ENCODE results near the gene PEX6.
"Not testable (repeated sequence)": the region's sequence is repeated elsewhere in the genome, so short reads cannot be mapped to it uniquely, and the experiment has no call there.

The PEX6 gene

DNA sequence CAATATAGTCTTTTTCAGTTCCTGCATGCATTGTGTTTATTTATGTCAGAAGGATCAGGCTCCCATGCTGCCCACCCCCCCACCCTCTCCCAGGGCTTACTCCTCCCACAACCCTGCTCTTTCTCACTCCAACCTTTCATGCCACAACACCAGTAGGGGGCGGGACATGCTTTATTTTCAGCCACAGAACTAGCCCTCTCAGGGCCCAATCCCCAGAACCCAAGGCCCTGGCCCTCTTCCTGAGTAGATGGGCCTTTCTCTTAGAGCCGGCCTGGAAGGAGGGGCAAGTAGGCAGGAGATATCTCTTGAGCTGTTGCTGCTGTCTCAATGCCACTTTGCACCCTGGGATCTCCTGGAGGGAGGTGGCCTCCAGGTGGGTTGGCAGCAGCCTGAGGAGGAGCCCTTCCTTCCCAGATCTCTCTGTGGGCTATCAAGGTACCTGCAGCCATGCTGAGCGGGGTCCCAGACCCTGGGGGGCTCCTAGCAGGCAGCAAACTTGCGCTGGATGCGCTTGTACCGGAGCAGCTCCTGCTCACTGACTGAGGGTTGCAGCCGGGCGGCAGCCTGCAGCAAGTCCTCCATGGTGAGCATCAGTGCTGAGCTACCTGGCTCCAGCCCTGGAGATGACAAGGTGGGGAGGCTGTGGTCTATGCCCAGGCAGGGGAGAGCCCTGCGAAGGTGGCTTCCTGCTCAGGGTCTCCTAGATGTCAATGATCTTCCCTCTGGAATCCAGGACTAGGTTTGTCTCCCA lies 15.0 kb downstream of the PEX6 start:
- DNase-seq: no peak

DNA sequence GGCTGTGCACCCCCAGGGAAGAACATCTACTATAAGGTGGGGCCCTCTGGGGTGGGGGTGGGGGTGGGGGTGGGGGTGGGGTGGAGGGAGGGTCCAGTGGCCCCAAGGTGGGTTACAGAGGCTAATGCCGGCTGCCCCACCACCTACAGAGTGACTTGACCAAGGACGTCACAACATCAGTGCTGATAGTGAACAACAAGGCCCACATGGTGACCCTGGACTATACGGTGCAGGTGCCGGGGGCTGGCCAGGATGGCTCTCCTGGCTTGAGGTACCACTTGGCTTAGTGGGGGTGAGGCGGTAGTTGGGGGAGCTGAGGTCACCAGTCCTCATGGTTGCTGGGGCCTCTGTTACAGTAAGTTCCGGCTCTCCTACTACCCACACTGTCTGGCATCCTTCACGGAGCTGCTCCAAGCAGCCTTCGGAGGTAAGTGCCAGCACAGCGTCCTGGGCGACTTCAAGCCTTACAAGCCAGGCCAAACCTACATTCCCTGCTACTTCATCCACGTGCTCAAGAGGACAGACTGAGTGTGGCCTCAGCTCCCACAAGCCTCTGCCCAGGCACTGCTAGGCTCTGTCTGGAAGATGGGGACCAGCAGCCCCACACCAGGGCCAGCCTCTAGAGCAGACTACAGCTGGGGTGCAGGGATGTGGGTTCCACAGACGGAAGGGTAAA lies 15.7 kb downstream of the PEX6 start:
- DNase-seq: no peak

DNA sequence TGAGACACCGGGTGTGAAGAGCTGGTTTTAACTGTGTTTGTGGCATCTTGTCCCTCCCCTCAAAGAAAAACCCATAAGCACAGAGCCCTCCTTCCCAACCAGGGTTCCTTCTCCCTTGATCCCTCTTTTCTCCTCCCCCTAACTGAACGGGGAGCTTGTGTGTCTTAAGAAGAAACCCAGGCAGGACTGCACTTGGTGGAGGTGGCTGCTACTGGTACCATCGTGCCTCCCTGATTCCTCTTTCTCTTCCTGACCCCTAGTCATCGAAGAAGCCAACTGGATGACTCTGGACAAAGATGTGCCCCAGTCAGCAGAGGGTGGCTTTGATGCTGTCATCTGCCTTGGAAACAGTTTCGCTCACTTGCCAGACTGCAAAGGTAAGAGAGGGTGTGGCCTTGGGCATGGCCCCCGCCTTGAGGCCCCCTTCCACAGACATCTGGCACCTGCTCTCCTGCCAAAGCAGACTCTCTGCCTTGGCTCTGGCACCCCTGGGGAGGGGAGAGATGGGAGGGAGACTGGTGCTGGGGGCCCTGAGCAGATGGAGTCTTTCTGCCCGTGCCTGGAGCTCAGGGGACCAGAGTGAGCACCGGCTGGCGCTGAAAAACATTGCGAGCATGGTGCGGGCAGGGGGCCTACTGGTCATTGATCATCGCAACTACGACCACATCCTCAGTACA lies 16.3 kb downstream of the PEX6 start:
- no peak for DNase-seq

DNA sequence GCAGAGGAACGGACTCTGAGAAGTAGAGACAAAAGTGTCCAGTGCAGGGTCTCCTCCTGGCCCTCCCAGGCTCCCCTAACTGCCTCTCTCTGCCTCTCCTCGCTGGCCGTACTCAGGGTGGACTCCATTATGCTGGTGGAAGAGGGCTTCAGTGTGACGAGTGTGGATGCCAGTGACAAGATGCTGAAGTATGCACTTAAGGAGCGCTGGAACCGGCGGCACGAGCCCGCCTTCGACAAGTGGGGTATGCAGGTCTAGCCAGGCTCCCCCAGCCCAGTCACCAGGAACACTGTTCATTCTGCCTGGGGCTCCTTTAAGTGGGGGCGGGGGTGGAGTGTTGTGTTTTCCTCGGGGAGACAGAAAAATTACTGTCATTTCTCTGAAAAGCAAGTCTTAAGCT lies 16.9 kb downstream of the PEX6 start:
- no peak for DNase-seq

DNA sequence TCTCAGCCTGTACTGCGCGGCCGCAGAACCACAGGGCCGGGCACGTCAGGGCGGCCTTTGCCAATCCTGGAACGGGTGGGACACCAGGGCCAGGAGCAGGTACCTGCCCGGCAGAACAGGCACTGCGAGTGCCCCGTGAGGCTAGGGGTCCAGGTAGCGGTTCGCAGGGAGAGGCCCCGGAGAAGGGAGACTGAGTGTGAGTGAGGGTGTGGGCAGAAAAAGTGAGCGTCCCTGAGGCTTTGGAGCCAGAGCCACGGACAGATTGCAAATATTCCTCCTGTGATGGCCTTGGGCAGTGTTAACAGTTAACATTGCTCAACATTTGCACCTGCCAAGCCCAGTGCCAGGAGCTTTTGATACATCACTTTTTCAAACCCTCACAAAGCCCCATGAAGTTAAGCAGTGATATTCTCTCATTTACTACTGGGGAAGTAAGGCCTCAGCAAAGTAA lies 17.9 kb downstream of the PEX6 start:
- DNase-seq: peak; percentile 29

DNA sequence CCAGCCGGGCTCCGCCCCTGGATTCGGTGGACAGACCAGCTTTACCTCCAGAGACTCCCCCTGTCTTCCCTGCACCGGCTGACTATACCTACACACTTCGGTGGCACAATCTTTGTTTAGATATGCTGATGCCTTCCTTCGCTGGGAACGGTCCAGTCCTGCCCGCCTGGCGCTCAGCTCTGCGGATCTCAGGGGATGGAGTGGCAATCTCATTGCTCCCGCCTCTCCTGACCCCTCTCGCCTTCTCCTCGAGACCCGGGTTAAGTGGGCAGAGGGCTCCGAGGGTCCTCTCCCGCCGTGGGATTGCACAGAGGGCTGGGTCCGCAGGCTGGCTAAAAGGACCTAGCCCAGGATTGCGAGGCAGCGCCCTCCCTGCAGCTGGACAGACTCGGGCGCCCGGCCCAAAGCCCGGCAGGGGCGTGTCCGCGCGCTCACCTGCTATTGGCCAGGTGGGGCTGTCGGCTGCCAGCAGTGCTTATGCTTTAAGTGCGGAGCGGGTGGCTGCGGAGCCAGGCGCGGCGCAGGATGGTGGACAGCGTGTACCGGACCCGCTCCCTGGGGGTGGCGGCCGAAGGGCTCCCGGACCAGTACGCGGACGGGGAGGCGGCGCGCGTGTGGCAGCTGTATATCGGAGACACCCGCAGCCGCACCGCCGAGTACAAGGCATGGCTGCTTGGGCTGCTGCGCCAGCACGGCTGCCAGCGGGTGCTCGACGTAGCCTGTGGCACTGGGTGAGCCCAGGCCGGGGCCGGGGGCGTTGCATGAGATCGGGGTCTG lies 18.6 kb downstream of the PEX6 start, which contains the start of gene GNMT:
TSS of gene GNMT (plus strand) at position 512 of the 777 bp plus-strand sequence. CDS start at position 526, 14 bp downstream.
- DNase-seq: peak; percentile 58

DNA sequence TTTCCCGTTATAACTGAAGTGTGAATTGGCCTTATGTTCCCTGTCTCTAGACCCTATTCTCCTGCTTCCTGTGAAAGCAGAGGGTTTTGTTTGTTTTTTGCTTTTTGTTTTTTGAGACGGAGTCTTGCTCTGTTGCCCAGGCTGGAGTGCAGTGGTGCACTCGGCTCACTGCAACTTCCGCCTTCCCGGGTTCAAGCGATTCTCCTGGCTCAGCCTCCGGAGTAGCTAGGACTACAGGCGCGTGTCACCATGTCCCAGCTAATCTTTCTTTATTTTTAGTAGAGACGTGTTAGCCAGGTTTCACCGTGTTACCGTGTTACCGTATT lies 19.1 kb downstream of the PEX6 start:
- DNase-seq: no peak

DNA sequence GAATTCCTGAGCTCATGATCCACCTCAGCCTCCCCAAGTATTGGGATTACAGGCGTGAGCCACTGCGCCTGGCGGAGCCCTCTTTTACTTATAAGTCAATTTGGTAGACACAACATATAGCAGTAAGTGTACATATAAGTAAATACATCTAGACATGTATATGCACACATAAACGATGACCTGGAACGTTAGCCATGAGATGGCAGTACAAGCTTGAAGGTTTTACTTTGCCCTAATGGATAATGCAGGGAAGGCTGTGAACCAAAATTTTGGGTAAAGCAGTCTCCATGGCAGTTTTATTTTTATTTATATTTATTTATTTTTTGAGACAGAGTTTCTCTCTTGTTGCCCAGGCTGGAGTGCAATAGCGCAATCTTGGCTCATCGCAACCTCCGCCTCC lies 20.9 kb downstream of the PEX6 start:
- no peak for DNase-seq

DNA sequence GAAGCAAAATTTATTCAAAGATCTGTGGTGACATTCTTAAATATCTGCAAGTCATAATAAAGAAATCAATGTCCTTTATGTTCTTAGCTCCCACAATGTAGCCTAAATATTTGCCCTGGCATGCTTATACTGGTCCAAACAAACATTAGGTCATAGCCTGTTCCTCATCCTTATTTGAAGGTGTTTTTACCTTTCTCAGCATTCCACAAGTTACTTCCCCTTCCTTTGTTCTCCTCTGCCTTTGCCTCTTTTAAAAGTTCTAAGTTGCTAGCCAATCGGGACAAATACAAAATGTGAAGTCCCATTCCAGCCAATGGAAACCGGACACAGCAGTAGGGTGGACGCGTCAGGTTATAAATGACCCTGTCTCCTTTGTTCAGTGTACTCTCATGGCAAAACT lies 24.6 kb downstream of the PEX6 start:
- DNase-seq: not testable (repeated sequence)

DNA sequence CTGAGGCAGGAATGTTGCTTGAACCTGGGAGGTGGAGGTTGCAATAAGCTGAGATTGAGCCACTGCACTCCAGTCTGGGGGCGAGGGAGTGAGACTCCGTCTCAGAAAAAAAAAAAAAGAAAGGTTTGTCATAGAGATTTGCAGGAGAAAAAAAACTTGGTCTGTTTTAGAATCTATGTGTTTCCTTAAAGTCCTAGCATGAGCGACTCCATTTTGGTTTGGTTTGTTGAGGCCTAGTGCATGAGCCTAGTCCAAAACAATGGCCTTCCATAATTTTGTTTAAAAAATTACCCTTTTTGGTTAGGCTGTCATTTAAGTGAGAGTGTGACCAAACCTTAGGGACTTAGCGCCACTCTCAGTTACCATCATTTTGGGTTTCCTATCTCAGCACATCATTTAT lies 26.6 kb downstream of the PEX6 start:
- DNase-seq: no peak

DNA sequence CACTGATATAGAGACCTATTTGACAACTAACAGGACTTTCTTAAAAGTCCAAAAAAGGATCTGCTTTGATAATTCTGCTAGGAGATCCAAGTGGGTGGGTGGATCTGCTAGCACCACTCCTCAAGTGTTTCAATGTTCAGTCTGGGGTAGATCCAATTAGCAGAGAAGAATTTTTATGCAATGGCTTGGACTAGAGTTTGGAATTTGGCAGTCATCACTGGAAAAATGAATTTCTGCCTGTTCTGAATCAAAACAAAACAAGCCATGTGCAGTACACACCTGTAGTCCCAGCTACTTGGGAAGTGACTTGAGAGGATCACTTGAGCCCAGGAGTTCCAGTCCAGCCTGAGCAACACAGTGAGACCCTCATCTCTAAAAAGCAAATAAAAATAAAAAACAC lies 31.0 kb downstream of the PEX6 start:
- no peak for DNase-seq

DNA sequence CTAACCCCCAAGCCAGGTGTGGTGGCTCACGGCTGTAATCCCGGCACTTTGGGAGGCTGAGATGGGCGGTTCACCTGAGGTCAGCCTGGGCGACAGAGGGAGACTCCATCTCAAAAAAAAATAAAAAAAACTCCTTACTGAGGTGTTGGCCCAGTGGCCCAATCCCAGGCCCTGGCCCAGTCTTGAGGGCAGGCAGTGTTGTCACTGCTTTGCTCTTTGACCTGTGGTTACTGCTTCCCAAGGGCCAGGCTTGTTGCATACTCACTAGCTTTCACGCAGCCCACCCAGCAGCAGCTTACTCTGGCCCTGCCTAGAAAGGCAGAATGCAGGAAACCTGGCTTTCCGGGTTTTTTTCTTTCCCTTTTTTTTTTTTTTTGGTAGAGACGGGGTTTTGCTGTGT lies 36.5 kb downstream of the PEX6 start:
- no peak for DNase-seq

DNA sequence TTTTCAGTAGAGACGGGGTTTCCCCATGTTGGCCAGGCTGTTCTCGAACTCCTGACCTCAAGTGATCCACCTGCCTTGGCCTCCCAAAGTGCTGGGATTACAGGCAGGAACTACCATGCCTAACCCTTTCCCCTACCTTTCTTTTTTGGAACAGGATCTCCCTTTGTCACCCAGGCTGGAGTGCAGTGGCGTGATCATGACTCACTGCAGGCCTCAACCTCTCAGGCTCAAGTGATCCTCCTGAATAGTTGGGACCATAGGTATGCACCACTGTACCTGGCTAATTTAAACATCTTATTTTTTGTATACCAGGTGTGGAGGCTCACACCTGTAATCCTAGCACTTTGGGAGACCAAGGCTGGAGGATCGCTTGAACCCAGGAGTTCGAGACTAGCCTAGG lies 37.6 kb downstream of the PEX6 start:
- not testable (repeated sequence) for DNase-seq

DNA sequence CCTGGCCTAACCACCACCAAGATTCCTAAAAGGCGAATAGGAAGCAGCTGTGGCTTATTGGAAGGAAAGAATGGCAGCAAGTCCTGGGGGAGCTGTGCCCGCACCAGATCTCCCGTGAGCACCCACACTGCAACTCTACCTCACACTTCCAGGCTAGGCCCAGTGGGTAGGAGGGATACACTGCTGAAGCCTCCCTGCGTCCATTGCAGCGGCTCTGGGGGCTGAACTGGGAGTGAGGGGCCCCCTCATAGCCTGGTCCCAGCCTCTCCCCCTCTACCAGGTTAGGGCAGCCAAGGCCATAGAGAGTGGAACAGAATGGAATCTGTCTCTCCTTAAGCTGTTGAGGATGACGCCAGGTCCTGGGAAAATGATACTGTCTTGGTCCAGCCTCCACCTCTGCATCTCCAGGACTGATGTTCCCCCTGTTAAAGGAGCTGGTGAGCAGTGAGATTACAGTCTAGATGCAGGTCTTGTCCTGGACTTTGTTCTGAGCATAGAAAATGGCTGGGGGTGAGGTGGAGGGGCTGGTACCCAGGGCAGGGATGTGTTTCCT lies 38.4 kb downstream of the PEX6 start:
- DNase-seq: no peak

DNA sequence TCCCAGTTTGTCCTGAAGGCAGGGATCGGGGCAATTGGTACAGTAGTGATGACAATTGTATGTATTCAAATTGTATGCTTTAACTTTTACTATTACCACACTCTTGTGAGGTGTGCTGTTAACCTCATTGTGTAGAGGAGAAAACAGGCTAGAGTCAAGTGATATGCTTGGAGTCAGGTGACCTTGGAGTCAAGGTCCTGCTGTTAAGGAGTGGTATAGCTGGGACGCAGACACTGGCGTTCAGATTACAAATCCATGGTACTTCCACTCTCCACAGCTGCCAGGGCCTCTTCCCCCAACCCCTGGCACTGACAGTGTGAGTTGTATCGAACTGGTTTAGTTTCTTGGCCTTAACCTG lies 39.2 kb downstream of the PEX6 start:
- DNase-seq: no peak

DNA sequence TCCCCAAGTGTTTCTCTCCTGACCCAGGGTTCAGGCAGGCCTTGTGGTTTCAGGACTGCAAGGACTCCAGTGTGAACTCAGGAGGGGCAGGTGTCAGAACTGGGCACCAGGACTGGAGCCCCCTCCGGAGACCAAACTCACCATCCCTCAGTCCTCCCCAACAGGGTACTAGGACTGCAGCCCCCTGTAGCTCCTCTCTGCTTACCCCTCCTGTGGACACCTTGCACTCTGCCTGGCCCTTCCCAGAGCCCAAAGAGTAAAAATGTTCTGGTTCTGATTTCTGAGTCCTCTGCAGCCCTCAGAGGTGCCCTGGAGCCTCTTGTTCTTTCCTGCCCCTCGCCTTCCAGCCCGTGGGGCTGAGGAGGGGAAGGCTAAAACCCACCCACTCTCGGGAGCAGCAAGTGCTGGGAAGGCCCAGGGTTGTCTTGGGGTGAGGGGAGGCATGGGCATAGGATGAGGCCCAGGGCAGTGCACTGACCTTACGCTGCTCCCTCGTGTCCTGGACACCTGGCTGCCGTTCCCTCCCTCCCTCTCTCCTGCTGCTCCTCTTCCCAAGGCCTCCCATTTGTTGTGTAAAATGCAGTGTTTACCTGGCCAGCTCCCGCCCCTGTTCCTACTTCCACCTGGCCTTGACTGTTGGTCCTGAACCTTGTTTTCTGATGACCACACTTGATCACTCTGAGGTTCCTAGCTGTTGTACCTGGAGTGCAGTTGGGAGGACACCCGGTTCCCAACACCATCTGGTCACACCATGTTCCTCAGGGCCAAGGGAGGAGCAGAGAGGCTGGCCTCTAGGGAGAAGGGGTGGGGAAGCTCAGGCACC lies 39.8 kb downstream of the PEX6 start:
- no peak for DNase-seq

DNA sequence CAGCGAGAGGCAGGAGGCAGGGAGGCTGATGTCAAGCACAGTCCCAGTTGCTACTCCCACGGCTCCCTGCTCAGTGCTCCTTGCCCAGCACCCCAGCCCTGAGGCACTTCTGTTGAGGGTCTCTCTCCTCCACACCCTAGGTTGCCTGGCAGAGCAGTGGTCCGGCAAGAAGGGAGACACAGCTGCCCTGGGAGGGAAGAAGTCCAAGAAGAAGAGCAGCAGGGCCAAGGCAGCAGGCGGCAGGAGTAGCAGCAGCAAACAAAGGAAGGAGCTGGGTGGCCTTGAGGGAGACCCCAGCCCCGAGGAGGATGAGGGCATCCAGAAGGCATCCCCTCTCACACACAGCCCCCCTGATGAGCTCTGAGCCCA lies 40.6 kb downstream of the PEX6 start:
- DNase-seq: no peak

DNA sequence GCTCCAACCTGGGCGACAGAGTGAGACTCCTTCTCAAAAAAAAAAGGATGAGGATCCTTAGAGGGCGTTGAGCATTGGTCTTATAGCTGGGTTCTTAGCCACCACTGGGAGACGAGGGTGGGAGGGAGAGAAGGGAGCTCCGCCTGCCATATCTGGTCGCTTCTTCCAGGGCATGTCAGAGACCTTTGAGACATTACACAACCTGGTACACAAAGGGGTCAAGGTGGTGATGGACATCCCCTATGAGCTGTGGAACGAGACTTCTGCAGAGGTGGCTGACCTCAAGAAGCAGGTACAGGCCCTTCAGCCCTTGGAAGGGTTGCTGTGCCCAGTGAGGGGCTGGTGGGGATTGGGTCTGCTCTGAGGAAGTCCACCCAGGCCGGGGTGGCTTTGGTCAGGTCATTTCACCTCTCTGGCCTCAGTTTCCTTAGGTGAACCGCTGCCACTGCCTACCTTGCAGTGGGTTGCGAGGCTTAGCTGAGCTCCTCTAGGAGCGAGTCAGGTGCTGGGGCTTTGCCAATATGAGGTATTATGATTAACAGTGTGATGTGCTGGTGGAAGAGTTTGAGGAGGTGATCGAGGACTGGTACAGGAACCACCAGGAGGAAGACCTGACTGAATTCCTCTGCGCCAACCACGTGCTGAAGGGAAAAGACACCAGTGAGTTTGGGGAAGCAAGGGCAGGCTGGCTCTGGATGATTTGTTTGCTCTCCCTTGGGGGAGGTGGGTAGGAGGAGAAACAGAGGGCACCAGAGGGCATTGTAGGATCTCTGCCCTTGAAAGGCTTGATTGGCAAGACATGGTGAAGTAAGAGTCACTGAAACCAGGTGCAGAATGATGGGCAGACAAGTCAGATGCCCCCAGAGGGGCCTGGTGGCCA lies 41.2 kb downstream of the PEX6 start:
- no peak for DNase-seq

DNA sequence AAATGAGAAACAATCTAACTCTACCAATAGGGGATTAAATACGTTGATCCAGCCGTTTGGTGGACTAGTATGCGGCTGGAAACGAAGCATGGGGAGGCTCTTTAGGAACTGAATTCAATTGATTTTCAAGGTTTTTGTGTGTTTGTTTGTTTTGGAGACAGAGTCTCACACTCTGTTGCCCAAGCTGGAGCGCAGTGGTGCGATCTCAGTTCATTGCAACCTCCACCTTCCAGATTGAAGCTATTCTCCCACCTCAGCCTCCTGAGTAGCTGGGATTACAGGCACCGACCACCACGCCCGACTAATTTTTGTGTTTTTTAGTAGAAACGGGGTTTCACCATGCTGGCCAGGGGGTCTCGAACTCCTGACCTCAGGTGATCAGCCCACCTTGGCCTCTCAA lies 42.6 kb downstream of the PEX6 start:
- no peak for DNase-seq

DNA sequence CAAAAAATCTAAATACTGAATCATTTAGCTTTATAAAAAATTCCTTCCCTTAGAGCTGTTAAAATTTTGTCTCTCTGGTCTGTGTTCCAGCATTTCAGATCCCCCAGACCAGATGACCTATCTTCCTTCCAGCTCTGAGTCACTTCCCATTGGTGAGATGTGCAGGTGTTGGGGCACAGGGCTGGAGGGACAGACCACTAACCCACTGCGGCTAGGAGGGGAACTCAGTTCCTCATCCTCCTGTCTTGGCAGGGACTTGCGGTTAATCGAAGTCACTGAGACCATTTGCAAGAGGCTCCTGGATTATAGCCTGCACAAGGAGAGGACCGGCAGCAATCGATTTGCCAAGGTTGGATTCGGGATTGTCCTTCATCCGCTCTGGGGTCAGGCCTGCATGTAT lies 43.7 kb downstream of the PEX6 start:
- no peak for DNase-seq

DNA sequence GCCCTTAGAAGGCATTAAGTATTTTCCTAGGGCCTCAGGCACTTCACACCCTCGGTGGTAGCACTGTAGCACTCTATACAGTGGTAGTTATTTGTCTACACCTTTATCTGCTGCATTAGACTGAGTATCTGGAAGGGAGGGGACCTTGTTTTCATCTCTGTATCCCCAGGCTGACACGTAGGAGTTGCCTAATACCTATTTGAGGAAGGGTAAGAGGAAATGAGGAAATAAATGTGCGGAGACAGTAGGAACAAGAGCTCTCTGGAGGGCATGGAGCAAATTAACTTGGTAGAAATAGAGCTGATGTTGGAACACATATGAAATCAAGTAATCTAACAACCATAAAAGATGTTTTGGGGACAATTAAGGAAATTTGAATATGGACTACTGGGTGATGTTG lies 45.8 kb downstream of the PEX6 start:
- DNase-seq: no peak

Data from NCI-H1105 (cell line).